VCaP (cell line): ENCODE data around the gene DCK.
"Not testable (repeated sequence)": the region's sequence is repeated elsewhere in the genome, so short reads cannot be mapped to it uniquely, and the experiment has no call there.

Source experiments
- H3K27ac ChIP-seq: fragments of 450-650 bp; 2 replicates; pipeline ENCODE4 v1.5.1; 2017
- TF ChIP-seq, protein P1 (sequence below): fragments of 450-650 bp; conservative IDR thresholded peaks from 2 replicates; pipeline ENCODE4 v1.5.1; 2017; ENCODE audit warnings: mild to moderate bottlenecking, moderate library complexity

DCK gene

DNA sequence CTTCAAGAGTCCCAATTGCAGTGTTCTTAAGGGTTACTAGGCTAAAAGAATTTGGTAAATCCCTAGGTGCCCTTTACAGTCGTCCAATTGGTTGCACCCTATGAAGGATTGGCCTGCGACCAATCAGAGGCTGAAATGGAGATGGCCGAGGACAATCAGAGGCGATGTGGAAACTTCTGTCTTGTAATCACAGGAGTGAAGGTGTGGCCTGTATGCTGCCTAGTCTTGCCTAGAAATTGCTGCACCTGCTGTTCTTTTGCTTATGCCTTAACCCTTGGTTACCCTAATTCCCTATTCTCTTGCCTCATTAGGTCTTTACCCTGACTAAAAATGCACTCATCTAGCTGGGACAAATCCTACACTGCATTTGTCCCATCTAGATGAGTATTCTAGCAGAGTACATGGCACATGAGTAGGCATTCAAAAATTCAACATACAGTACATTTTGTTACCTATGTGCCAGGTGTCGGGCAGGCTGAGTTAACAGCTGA lies 1.0 kb upstream of the DCK start:
- peak overlapping the region; percentile 86 for H3K27ac ChIP-seq

GRCh38 chr4:70994069-70994366 lies 569 bp downstream of the DCK start:
- peak overlapping the region; percentile 86 for H3K27ac ChIP-seq
- TF ChIP-seq, protein P1, sequence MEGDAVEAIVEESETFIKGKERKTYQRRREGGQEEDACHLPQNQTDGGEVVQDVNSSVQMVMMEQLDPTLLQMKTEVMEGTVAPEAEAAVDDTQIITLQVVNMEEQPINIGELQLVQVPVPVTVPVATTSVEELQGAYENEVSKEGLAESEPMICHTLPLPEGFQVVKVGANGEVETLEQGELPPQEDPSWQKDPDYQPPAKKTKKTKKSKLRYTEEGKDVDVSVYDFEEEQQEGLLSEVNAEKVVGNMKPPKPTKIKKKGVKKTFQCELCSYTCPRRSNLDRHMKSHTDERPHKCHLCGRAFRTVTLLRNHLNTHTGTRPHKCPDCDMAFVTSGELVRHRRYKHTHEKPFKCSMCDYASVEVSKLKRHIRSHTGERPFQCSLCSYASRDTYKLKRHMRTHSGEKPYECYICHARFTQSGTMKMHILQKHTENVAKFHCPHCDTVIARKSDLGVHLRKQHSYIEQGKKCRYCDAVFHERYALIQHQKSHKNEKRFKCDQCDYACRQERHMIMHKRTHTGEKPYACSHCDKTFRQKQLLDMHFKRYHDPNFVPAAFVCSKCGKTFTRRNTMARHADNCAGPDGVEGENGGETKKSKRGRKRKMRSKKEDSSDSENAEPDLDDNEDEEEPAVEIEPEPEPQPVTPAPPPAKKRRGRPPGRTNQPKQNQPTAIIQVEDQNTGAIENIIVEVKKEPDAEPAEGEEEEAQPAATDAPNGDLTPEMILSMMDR: no peak

More for the DNA sequence above, 1.0 kb upstream of the DCK start:
- TF ChIP-seq, protein P1: no peak

GRCh38 chr4:70994387-70995099 lies 1.1 kb downstream of the DCK start:
- TF ChIP-seq, protein P1: no peak
- peak overlapping the region; percentile 86 for H3K27ac ChIP-seq

DNA sequence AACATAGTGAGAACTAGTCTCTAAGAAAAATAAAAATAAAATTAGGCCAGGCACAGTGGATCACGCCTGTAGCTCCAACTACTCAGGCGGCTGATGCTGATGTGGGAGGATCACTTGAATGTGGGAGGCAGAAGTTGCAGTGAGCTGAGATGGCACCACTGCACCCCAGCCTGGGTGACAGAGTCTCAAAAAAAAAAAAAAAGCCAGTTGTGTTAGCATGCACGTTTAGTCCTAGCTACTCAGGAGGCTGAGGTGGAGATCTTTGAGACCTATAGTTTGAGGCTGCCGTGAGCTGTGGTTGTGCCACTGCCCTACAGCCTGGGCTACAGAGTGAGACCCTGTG lies 2.5 kb downstream of the DCK start:
- H3K27ac ChIP-seq: no peak overlapping the region

DNA sequence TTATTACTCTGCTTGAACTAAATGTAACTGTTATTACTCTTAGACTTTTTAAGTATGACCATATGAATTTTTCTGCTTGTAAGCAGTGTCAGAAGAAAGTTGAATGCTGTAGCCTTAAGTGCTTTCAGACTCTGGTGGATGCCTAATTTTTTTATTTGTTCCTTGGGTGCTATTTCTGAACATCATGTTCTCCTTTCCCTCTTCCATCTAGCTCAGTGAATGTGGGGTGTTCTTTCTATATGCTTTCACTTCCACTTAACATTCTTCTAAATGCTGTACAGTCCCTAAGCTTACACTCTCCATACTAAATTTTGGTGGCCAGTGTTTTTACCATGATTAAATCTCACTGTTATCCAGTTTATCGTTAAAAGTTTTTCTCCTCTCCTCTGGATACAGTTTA lies 3.6 kb downstream of the DCK start:
- TF ChIP-seq, protein P1: no peak
- H3K27ac ChIP-seq: no peak overlapping the region

More for the DNA sequence above, 2.5 kb downstream of the DCK start:
- TF ChIP-seq, protein P1: no peak

DNA sequence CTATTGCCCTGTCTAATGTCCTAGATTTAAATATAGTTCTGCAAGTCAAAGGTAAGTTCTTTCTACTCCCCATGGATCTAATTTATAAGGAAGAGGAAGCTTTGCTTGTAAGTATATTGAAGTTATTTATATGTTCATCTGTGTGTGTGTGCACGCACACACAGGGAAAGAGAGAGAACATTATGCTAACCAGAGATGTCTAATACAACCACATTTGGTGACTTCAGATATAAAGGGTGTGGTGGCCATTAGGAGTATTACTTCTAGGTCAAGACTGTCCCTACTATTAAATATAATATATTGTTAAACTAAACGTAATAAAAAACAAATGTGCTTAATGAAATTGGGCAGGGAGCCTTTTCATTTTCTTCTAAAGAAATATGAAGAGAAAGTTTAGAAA lies 4.1 kb downstream of the DCK start:
- TF ChIP-seq, protein P1: no peak
- H3K27ac ChIP-seq: no peak overlapping the region

DNA sequence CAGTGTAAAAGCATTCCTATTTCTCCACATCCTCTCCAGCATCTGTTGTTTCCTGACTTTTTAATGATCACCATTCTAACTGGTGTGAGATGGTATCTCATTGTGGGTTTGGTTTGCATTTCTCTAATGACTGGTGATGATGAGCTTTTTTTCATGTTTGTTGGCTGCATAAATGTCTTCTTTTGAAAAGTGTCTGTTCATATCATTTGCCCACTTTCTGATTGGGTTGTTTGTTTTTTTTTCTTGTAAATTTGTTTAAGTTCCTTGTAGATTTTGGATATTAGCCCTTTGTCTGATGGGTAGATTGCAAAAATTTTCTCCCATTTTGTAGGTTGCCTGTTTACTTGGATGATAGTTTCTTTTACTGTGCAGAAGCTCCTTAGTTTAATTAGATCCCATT lies 6.2 kb downstream of the DCK start:
- H3K27ac ChIP-seq: not testable (repeated sequence)

DNA sequence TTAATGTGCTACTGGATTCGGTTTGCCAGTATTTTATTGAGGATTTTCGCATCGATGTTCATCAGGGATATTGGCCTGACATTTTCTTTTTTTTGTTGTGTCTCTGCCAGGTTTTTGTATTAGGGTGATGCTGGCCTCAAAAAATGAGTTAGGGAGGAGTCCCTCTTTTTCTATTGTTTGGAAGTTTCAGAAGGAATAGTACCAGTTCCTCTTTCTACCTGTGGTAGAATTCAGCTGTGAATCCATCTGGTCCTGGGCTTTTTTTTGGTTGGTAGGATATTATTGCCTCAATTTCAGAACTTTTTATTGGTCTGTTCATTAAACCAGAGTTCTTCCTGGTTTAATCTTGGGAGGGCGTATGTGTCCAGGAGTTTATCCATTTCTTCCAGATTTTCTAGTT lies 7.9 kb downstream of the DCK start:
- not testable (repeated sequence) for H3K27ac ChIP-seq
